Aorta (tissue), 5 donors: ENCODE data around the gene SNN. TPM values are rescaled to one million over a fixed set of nuclear protein-coding genes. Genes with fewer than 3 reads are reported as not detected.

Experiments
- ATAC-seq: fragments of 200-7000 bp; cut with Tn5 transposase; one replicate; pipeline ENCODE4 v1.9.1; 2022; ENCODE audit warnings: moderate library complexity; ENCODE audit not compliant: low FRiP score
- DNase-seq, 2 donors: peaks; one replicate each; pipeline ENCODE4 v3.0.0-alpha.2; 2020
- H3K27ac ChIP-seq, 2 donors: one replicate each; pipeline ENCODE4 v1.5.1; 2013; ENCODE audit warnings: low read length in 2 of 2, mild to moderate bottlenecking in 2 of 2, moderate library complexity in 2 of 2, control low read depth in 1 of 2, inconsistent platforms in 1 of 2, low read depth in 1 of 2
- H3K27me3 ChIP-seq, 2 donors: one replicate each; pipeline ENCODE4 v1.6.1; 2013; ENCODE audit warnings: control low read depth in 1 of 2, low read length in 1 of 2, mild to moderate bottlenecking in 1 of 2, moderate library complexity in 1 of 2; ENCODE audit not compliant: insufficient read depth in 2 of 2, control insufficient read depth in 1 of 2
- H3K36me3 ChIP-seq, 2 donors: one replicate each; pipeline ENCODE4 v1.6.1; 2013; ENCODE audit warnings: control low read depth in 1 of 2, low read length in 1 of 2, mild to moderate bottlenecking in 1 of 2; ENCODE audit not compliant: insufficient read depth in 2 of 2, control insufficient read depth in 1 of 2
- H3K4me1 ChIP-seq, 2 donors: one replicate each; pipeline ENCODE4 v1.6.1; 2013; ENCODE audit warnings: low read length in 2 of 2, control low read depth in 1 of 2, mild to moderate bottlenecking in 1 of 2, moderate library complexity in 1 of 2; ENCODE audit not compliant: insufficient read depth in 2 of 2, control insufficient read depth in 1 of 2
- H3K4me3 ChIP-seq, 2 donors: one replicate each; pipeline ENCODE4 v1.5.1; 2013; ENCODE audit warnings: low read length in 2 of 2, control low read depth in 1 of 2, mild to moderate bottlenecking in 1 of 2
- H3K9me3 ChIP-seq: one replicate; pipeline ENCODE4 v1.6.1; 2013; ENCODE audit warnings: mild to moderate bottlenecking, low read length; ENCODE audit not compliant: control insufficient read depth
- WGBS, 2 donors: extraction: QIAGEN DNeasy Blood & Tissue Kit; methylation state at CpG; one replicate each; pipeline ENCODE4 v1.1.7; 2013; 5-methylcytosine and 5-hydroxymethylcytosine counted together
- intact Hi-C, 2 donors: fragments of 100-400 bp; cut with DNase I; formaldehyde crosslinking; loops; one replicate each; pipeline versions ENCODE4 v1.14.2 to v1.15.0; 2022
- polyA plus RNA-seq, 2 donors: library from polyadenylated mRNA; stranded (reverse); fragments of 200-250 nt; gene quantifications; one replicate each; pipeline ENCODE4 v1.2.3, GENCODE V29; 2013
- total RNA-seq, 2 donors: library from RNA; stranded (reverse); fragmentation: NEBNext Ultra II Directional; extraction: Animal tissue kit (Norgen Biotek cat#: 25700); gene quantifications; one replicate each; pipeline ENCODE4 v1.2.1, GENCODE V29; 2021
- donor health status: healthy with polysubstance abuse.
- donor health status: Bipolar disorder and iron deficiency.
- donor health status: DM: no; HTN: no; CAD: no.
- donor health status: DM: no; HTN: no; CAD: no.
- donor health status: DM: yes; HTN: yes; CAD: no.

The SNN gene
- total and polyA plus RNA-seq, 4 donors, result 13.0 to 15.9 (median 15.3) TPM

DNA sequence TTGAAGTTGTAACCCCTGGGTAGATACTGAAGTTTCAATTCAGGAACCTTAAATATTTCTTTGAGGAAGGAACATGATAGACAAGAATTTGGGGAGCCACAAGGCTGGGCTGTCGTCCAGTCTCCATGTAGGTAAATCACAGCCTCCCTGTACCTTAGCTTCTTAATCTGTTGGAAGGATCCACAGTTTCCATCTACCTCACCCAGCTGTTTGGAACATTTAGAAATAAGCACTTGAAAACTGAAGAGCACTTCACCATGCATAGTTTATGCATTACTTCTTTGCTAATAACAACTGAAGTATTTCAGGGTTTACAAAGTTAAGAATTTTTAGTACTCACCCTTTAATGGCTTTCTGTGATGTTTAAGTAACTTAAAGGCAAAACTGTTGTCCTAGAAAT lies 57.2 kb downstream of the SNN start:
- no peak overlapping the region for H3K4me3 ChIP-seq
- no peak for DNase-seq
- intact Hi-C loops, result no loop called here
- no peak for ATAC-seq
- no peaks in the 10 kb centered on the region for H3K27me3 ChIP-seq
- H3K36me3 ChIP-seq, result peaks cover 0 to 4% of the 10 kb centered on the region in 2 donors
- no peaks in the 10 kb centered on the region for H3K4me1 ChIP-seq
- 83 to 95% methylated on average over 1 of the region's 1 CpG for WGBS, 2 donors
- H3K27ac ChIP-seq, result no peak overlapping the region
- H3K9me3 ChIP-seq, result no peaks in the 10 kb centered on the region

DNA sequence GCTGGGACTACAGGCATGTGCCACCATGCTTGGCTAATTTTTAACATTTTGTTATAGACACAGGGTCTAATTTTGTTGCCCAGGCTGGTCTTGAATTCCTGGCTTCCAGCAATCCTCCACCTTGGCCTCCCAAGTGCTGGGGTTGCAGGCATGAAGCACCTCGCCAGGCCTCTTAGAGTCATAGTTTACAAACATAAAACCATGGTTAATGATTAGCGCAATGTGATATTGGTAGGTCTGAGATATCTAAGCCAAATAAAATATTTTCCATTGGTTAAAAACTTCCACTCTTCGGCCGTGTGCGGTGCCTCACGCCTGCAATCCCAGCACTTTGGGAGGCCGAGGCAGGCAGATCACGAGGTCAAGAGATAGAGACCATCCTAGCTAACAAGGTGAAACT lies 57.8 kb downstream of the SNN start:
- WGBS, 2 donors, result 78 to 93% methylated on average over 8 of the region's 8 CpGs
- no peak overlapping the region for H3K27ac ChIP-seq
- no peak overlapping the region for H3K4me3 ChIP-seq
- intact Hi-C loops, result no loop called here
- ATAC-seq (no peak), DNase-seq (no peak)
- no peaks in the 10 kb centered on the region for H3K27me3 ChIP-seq
- no peaks in the 10 kb centered on the region for H3K4me1 ChIP-seq
- peaks cover 0 to 3% of the 10 kb centered on the region in 2 donors for H3K36me3 ChIP-seq
- H3K9me3 ChIP-seq, result no peaks in the 10 kb centered on the region

DNA sequence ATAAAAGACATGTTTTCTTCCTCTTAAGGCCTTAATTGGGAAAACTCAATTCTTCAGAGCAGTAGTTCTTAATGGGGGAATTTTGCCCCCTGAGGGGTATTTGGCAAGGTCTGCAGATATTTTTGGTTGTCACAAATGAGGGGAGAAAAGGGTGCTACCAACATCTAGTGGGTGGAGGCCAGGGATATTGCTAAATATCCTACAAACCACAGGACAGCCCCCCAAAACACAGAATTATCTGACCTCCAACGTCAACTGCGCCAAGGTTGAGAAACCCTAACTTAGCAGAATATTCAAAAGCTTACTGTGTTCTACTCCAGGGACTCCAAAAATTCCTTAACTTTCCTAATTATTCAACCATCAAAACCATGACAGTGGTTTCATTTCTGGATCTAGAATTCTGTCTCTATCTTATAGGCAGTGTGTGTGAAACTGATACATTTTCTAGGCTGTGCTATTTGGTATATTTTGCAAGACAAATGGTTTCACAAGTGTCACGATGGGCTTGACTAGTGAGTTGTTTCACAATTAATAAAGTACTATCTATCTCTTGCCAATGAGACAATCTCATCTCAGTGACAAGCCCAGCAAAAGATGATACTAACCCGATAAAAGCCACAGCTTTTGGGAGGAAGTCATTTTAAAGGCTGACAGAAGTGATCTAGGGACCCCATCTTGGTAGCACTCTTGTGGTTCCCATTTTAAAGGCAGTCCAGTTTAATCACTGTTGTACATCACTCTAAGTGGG lies 59.7 kb downstream of the SNN start:
- intact Hi-C loops, result no loop called here
- H3K4me3 ChIP-seq, result no peak overlapping the region
- ATAC-seq, result no peak
- peaks cover 2 to 6% of the 10 kb centered on the region in 2 donors for H3K36me3 ChIP-seq
- no peaks in the 10 kb centered on the region for H3K27me3 ChIP-seq
- no peak overlapping the region for H3K27ac ChIP-seq
- H3K4me1 ChIP-seq, result no peaks in the 10 kb centered on the region
- H3K9me3 ChIP-seq, result no peaks in the 10 kb centered on the region
- no peak for DNase-seq
- WGBS, 2 donors, result 89 to 93% methylated on average over 4 of the region's 4 CpGs

Other genes with a start within 250 kb of the SNN start
- 100 to 1,000 TPM; 145 to 157 TPM for gene LITAF, start 81.5 kb upstream of the SNN start, total RNA-seq
- gene LITAF, start 81.5 kb upstream of the SNN start, polyA plus RNA-seq, result 100 to 1,000 TPM in 1 of 2 donors, 10 to 100 TPM in 1; 83.1 to 137 TPM
- gene TXNDC11, start 74.4 kb downstream of the SNN start, total RNA-seq, result 10 to 100 TPM; 39.7 to 43.6 TPM
- 10 to 100 TPM; 19.9 to 42.5 TPM for gene TXNDC11, start 74.4 kb downstream of the SNN start, polyA plus RNA-seq
- 10 to 100 TPM; 69.7 to 86.2 TPM for gene ZC3H7A, start 128.8 kb downstream of the SNN start, total RNA-seq
- 10 to 100 TPM; 45.4 to 46.7 TPM for gene ZC3H7A, start 128.8 kb downstream of the SNN start, polyA plus RNA-seq
- 10 to 100 TPM; 83.1 to 95.5 TPM for gene RSL1D1, start 183.1 kb downstream of the SNN start, total RNA-seq
- gene RSL1D1, start 183.1 kb downstream of the SNN start, polyA plus RNA-seq, result 10 to 100 TPM; 72.3 to 80.9 TPM
- gene GSPT1, start 247.5 kb downstream of the SNN start, total RNA-seq, result 10 to 100 TPM; 76.7 to 77.7 TPM
- gene GSPT1, start 247.5 kb downstream of the SNN start, polyA plus RNA-seq, result 10 to 100 TPM; 28.7 to 38.4 TPM